K562 (cell line): ENCODE data around the gene TRPM4.

Experiments
- ARID3A ChIP-seq: IDR thresholded peaks from 2 replicates; pipeline ENCODE4 v1.6.1; 2012; ENCODE audit warnings: low read depth, low read length, improper control_type of control experiment, borderline replicate concordance
- BACH1 ChIP-seq: fragments of 200-800 bp; sonication (Bioruptor generic); IDR thresholded peaks from 2 replicates; pipeline ENCODE4 v1.6.1; 2016; ENCODE audit warnings: missing genetic modification characterization, missing compliant biosample characterization
- CBX8 ChIP-seq: fragments of 200-600 bp; sonication (generic); IDR thresholded peaks from 2 replicates; pipeline ENCODE4 v1.6.1; 2012; ENCODE audit warnings: borderline replicate concordance, mixed run types, low read depth, mild to moderate bottlenecking, moderate library complexity, mixed read lengths, low read length, control low read depth, inconsistent platforms; ENCODE audit not compliant: poor library complexity, severe bottlenecking; ENCODE audit errors: extremely low read depth
- CHD2 ChIP-seq: IDR thresholded peaks from 2 replicates; pipeline ENCODE4 v1.6.1; 2011; ENCODE audit warnings: low read depth, low read length
- CTCF ChIP-seq, 3 experiments: IDR thresholded peaks in 2 of 3; conservative IDR thresholded peaks in 1 of 3; 2 replicates each; pipeline ENCODE4 v1.5.1; 2011 to 2012; ENCODE audit warnings: low read length in 3 of 3, mild to moderate bottlenecking in 3 of 3, control low read depth in 2 of 3, improper control_type of control experiment in 1 of 3, inconsistent platforms in 1 of 3, low read depth in 1 of 3, mixed read lengths in 1 of 3, moderate library complexity in 1 of 3; ENCODE audit not compliant: insufficient read depth in 2 of 3
- JUND ChIP-seq, 2 experiments: IDR thresholded peaks; 2 replicates in 1 of 2; 3 replicates in 1 of 2; pipeline ENCODE4 v1.6.1; 2011; ENCODE audit warnings: borderline replicate concordance in 2 of 2, low read depth in 2 of 2, low read length in 2 of 2, improper control_type of control experiment in 1 of 2, missing biosample characterization in 1 of 2, missing genetic modification characterization in 1 of 2, missing genetic modification reagents in 1 of 2
- NFE2L1 ChIP-seq: fragments of 450-650 bp; IDR thresholded peaks from 2 replicates; pipeline ENCODE4 v1.6.1; 2016; ENCODE audit warnings: missing genetic modification characterization, low read depth, mild to moderate bottlenecking, missing compliant biosample characterization, moderate library complexity, borderline replicate concordance
- NR2C2 ChIP-seq, 2 experiments: fragments of 200-800 bp in 1 of 2; sonication (Bioruptor generic) in 1 of 2; sonication (generic) in 1 of 2; formaldehyde crosslinking in 1 of 2; IDR thresholded peaks; 2 replicates each; pipeline versions ENCODE4 v1.6.1 to v1.8.0; 2016 to 2022; ENCODE audit warnings: mild to moderate bottlenecking in 1 of 2, missing compliant biosample characterization in 1 of 2, missing genetic modification characterization in 1 of 2, missing genetic modification reagents in 1 of 2
- ZBTB2 ChIP-seq: fragments of 450-650 bp; IDR thresholded peaks from 2 replicates; pipeline ENCODE4 v1.6.1; 2016; ENCODE audit warnings: antibody characterized with exemption
- ZNF311 ChIP-seq: fragments of 250-450 bp; sonication (Bioruptor Pico); IDR thresholded peaks from 2 replicates; pipeline ENCODE4 v1.4.0; 2020; ENCODE audit warnings: mild to moderate bottlenecking, moderate library complexity

GRCh38 chr19:49167857-49168409, 10.3 kb downstream of the TRPM4 start:
- no peak for TF ChIP-seq NFE2L1 (tag)
- no peak for TF ChIP-seq CTCF (IDR thresholded peaks at IDR 0.05 in 2 of 3, conservative IDR thresholded peaks at IDR 0.05 in 1 of 3; ENCODE audit: insufficient read depth in 2 of 3, low read depth in 1 of 3, low read length in 3 of 3)
- no peak for TF ChIP-seq ZBTB2
- TF ChIP-seq ARID3A, result no peak
- no peak for TF ChIP-seq BACH1
- no peak for TF ChIP-seq CBX8
- no peak for TF ChIP-seq CHD2
- TF ChIP-seq NR2C2 (CRISPR knock-in tag; IDR thresholded peaks at IDR 0.05), result no peak
- no peak for TF ChIP-seq NR2C2 (tag; IDR thresholded peaks at IDR 0.05)
- no peak for TF ChIP-seq ZNF311 (CRISPR knock-in tag)
- TF ChIP-seq JUND (IDR thresholded peaks at IDR 0.05; ENCODE audit: borderline replicate concordance, low read depth, low read length), result no peak
- no peak for TF ChIP-seq JUND (tag; IDR thresholded peaks at IDR 0.05; ENCODE audit: borderline replicate concordance, low read depth, low read length)
